C4-2B (cell line): ENCODE results near the gene SPTLC3.

Experiments used
- H3K27ac ChIP-seq: fragments of 450-650 bp; 2 replicates; pipeline ENCODE4 v1.5.1; 2017
- CTCF ChIP-seq: fragments of 450-650 bp; conservative IDR thresholded peaks from 2 replicates; pipeline ENCODE4 v1.5.1; 2017; ENCODE audit warnings: mild to moderate bottlenecking
- ZFX ChIP-seq: fragments of 450-650 bp; IDR thresholded peaks from 2 replicates; pipeline ENCODE4 v1.6.1; 2017

SPTLC3 gene

GRCh38 chr20:13099676-13100075 lies 90.9 kb downstream of the SPTLC3 start:
- H3K27ac ChIP-seq: no peak overlapping the region
- TF ChIP-seq ZFX: no peak
- no peak for TF ChIP-seq CTCF

DNA sequence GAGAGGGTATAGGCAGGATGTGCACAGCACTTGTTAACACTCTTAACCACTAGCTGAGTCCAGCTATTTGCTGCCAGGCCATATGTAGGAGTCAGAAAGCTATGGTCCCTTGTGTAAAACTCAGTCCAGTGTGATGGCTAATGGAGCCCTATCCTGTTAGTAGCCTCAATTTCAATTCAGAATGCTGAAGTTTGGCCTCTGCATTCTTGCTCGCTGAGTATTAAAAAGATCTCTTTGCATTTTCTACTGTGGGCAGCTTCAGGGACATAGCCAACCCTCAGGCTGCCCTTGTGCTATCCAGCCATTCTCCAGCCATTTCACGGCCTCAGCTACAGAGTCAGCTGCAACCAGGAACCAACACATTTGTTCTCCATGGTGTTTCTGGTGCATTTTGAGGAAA lies 92.5 kb downstream of the SPTLC3 start:
- H3K27ac ChIP-seq: no peak overlapping the region
- TF ChIP-seq ZFX: no peak

DNA sequence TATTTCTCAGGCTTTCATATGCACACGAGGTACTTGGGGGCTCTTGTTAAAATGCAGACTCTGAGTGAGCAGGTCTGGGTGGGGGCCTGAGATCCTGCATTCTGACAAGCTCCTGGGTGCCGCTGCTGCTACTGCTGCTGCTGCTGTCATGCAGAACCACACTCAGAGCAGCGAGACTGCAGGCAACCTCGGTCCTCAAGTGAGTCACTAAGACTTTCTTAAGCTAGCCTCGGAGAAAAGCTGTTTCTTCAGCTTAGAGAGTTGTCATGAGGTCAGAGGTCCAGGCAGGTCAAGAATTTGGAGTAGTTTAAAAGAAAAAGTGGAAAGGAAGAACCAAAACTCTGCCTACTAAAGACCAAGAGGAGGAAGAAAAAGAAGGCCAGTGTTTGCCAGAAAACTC lies 92.9 kb downstream of the SPTLC3 start:
- TF ChIP-seq ZFX: no peak
- TF ChIP-seq CTCF: no peak
- no peak overlapping the region for H3K27ac ChIP-seq

GRCh38 chr20:13102237-13102636 lies 93.5 kb downstream of the SPTLC3 start:
- TF ChIP-seq CTCF (no peak), ZFX (no peak)
- H3K27ac ChIP-seq: no peak overlapping the region

GRCh38 chr20:13102694-13103093 lies 93.9 kb downstream of the SPTLC3 start:
- TF ChIP-seq ZFX: no peak
- TF ChIP-seq CTCF: no peak
- H3K27ac ChIP-seq: no peak overlapping the region

DNA sequence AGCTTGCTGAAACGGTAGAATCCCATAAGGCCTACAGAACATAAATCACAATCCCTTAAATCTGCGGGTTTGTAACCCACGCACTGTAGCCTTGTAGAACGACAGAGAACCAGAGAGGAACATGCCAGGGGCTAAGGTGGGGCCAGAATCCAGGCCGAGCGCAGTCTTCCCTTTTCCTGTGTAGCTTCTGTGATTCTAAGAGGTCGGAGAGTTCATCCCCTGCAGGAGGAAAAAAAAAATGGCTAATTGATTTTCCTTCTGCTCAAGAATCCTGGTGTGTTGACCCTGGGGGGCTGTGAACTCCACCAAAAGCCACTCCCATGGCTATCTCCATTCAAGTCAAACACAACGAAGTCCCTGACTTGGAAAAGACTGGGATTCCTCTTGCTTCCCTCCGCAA lies 96.3 kb downstream of the SPTLC3 start:
- H3K27ac ChIP-seq: no peak overlapping the region
- TF ChIP-seq CTCF (no peak), ZFX (no peak)

- TF ChIP-seq ZFX (no peak), CTCF (peak; percentile 77)
- H3K27ac ChIP-seq: no peak overlapping the region
Observed at GRCh38 chr20:13105864-13106457, 97.2 kb downstream of the SPTLC3 start.

GRCh38 chr20:13109658-13110057 lies 100.9 kb downstream of the SPTLC3 start:
- TF ChIP-seq CTCF (no peak), ZFX (no peak)
- no peak overlapping the region for H3K27ac ChIP-seq
